Measurements from ENCODE around the gene DNM3. TPM values are rescaled to one million over a fixed set of nuclear protein-coding genes. Genes with fewer than 3 reads are reported as not detected.

Gene DNM3
- total RNA-seq, 1 experiment from 2014 or later: 2.7 TPM

DNA sequence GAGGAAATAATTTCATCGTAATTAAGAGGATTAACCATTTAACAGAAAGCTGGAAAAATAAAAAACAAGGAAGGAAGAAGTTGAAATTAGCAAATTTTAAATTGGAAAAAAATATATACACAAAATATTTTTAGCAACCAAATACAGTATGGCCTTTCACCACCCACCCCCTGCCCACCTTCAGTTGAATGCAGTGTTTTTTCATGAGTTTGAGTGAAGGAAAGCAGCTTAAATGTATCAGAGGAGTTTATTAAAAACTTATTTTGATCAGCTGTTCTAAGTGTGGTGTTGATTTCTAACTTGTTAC, 249.2 kb downstream of the DNM3 start:
- H3K79me2 ChIP-seq (ENCODE audit: insufficient read depth, low read length): no peaks in the 10 kb centered on the region
- no peaks in the 10 kb centered on the region for H3K9me3 Mint-ChIP-seq
- WGBS (ENCODE audit: extremely low coverage, insufficient read length, low lambda C conversion rate): no CpG with 5 or more reads among the region's 1 CpG
- H3K9me3 ChIP-seq (ENCODE audit: control insufficient read depth, low read depth, low read length): no peaks in the 10 kb centered on the region
- H2AFZ ChIP-seq (ENCODE audit: low read length): no peak overlapping the region
- no peaks in the 10 kb centered on the region for H3K27me3 ChIP-seq (ENCODE audit: insufficient read depth, low read length)
- no peak overlapping the region for H4K91ac ChIP-seq (ENCODE audit: insufficient read length, low read depth, low read length)
- H3T11ph ChIP-seq (ENCODE audit: low read length): no peak overlapping the region
- TF ChIP-seq, protein P1, sequence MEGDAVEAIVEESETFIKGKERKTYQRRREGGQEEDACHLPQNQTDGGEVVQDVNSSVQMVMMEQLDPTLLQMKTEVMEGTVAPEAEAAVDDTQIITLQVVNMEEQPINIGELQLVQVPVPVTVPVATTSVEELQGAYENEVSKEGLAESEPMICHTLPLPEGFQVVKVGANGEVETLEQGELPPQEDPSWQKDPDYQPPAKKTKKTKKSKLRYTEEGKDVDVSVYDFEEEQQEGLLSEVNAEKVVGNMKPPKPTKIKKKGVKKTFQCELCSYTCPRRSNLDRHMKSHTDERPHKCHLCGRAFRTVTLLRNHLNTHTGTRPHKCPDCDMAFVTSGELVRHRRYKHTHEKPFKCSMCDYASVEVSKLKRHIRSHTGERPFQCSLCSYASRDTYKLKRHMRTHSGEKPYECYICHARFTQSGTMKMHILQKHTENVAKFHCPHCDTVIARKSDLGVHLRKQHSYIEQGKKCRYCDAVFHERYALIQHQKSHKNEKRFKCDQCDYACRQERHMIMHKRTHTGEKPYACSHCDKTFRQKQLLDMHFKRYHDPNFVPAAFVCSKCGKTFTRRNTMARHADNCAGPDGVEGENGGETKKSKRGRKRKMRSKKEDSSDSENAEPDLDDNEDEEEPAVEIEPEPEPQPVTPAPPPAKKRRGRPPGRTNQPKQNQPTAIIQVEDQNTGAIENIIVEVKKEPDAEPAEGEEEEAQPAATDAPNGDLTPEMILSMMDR (conservative IDR thresholded peaks at IDR 0.05): no peak
- H3K4me1 ChIP-seq (ENCODE audit: insufficient read depth, low read length): no peaks in the 10 kb centered on the region
- H3K79me1 ChIP-seq (ENCODE audit: insufficient read depth, low read depth, low read length, poor library complexity, severe bottlenecking): no peaks in the 10 kb centered on the region
- no peak overlapping the region for H3K4ac ChIP-seq (ENCODE audit: low read depth, low read length)
- H3K14ac ChIP-seq (ENCODE audit: insufficient read depth, low read length): no peak overlapping the region
- H3K23me2 ChIP-seq (ENCODE audit: insufficient read length, low read depth, low read length, poor library complexity, severe bottlenecking): no peaks in the 10 kb centered on the region
- no peak overlapping the region for H2AK5ac ChIP-seq (ENCODE audit: insufficient read length, low read length)
- H3K36me3 Mint-ChIP-seq (ENCODE audit: insufficient read depth in 1 of 3, low read depth in 3 of 3): no peaks in the 10 kb centered on the region
- H3K27ac Mint-ChIP-seq: no peak overlapping the region
- H3K4me1 Mint-ChIP-seq: peaks cover 11 to 13% of the 10 kb centered on the region in 2 experiments
- H2BK5ac ChIP-seq (ENCODE audit: insufficient read length, low read length): no peak overlapping the region
- H2BK15ac ChIP-seq (ENCODE audit: low read depth, low read length): no peak overlapping the region
- H3K4me3 Mint-ChIP-seq: no peak overlapping the region
- no peaks in the 10 kb centered on the region for H3K27me3 Mint-ChIP-seq (ENCODE audit: low read depth)
- H2BK12ac ChIP-seq (ENCODE audit: insufficient read length, low read depth, low read length): no peak overlapping the region
- no peak overlapping the region for H3K18ac ChIP-seq (ENCODE audit: insufficient read length, low read depth, low read length)
- H2BK20ac ChIP-seq (ENCODE audit: low read depth, low read length, poor library complexity, severe bottlenecking): no peak overlapping the region
- no peak overlapping the region for H4K5ac ChIP-seq (ENCODE audit: insufficient read length, low read depth, low read length)
- no peak overlapping the region for H3K56ac ChIP-seq (ENCODE audit: insufficient read length, low read depth, low read length)
- no peak for DNase-seq
- no peak overlapping the region for H3K23ac ChIP-seq (ENCODE audit: insufficient read length, low read depth, low read length)
- H2BK120ac ChIP-seq (ENCODE audit: low read depth, low read length, poor library complexity, severe bottlenecking): no peak overlapping the region
- no peak overlapping the region for H3K27ac ChIP-seq (ENCODE audit: insufficient read length, low read depth, low read length)
- no peak overlapping the region for H3K4me2 ChIP-seq (ENCODE audit: insufficient read depth, insufficient read length, low read length)
- no peak overlapping the region for H4K8ac ChIP-seq (replicated peaks; ENCODE audit: insufficient read length, low read depth, low read length)
- no peaks in the 10 kb centered on the region for H4K20me1 ChIP-seq (ENCODE audit: control insufficient read depth, insufficient read depth, insufficient read length)
- no peak overlapping the region for H3K9ac ChIP-seq (ENCODE audit: extremely low read depth, insufficient read length, low read length)
